GM12874 (cell line): Measurements from ENCODE around the gene HUNK.

Experiments used
- TF ChIP-seq, protein P1 (sequence below): IDR thresholded peaks from 2 replicates; pipeline ENCODE4 v1.5.1; 2011; ENCODE audit warnings: low read depth, mild to moderate bottlenecking, control low read depth, low read length, moderate library complexity; ENCODE audit not compliant: insufficient read depth

Gene HUNK

DNA sequence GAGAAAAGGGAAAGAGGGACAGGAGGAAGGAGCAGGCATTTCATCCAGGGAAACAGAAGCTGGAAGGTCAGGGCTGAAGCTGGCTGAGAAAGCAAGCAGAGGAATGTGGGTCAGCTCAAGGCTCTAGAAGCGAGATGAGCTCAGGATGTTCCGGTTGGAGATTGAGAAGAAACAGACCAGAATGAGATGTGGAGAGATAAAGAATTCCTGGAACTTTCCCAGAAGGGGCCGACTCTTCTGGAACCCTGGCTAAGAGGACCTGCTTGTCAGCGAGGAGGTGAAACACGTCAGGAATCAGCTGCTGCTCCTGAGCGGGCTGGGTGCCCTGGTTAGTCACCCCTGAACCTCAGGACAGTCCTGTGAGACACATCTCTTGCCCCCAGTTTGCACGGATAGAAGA, 75.9 kb downstream of the HUNK start:
- TF ChIP-seq, protein P1, sequence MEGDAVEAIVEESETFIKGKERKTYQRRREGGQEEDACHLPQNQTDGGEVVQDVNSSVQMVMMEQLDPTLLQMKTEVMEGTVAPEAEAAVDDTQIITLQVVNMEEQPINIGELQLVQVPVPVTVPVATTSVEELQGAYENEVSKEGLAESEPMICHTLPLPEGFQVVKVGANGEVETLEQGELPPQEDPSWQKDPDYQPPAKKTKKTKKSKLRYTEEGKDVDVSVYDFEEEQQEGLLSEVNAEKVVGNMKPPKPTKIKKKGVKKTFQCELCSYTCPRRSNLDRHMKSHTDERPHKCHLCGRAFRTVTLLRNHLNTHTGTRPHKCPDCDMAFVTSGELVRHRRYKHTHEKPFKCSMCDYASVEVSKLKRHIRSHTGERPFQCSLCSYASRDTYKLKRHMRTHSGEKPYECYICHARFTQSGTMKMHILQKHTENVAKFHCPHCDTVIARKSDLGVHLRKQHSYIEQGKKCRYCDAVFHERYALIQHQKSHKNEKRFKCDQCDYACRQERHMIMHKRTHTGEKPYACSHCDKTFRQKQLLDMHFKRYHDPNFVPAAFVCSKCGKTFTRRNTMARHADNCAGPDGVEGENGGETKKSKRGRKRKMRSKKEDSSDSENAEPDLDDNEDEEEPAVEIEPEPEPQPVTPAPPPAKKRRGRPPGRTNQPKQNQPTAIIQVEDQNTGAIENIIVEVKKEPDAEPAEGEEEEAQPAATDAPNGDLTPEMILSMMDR, result no peak

DNA sequence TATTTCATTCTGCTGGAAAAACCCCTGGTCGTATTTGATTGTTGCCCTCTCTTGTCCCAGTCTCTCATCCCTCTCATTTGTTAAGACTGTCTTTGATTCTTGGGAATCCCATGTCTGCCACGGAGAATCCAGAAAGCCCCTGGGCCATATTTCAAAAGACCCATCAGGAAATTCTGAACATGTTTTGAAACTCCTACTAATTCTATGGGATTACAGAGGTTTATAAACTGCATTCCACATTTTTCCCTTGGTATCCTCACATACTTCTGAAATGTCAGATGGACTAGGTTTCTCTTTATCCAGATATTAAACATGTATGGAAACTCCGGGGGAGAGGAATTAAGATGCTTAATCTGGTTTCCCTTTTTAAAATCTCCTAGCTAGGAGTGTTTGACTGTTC, 80.0 kb downstream of the HUNK start:
- TF ChIP-seq, protein P1, result no peak

DNA sequence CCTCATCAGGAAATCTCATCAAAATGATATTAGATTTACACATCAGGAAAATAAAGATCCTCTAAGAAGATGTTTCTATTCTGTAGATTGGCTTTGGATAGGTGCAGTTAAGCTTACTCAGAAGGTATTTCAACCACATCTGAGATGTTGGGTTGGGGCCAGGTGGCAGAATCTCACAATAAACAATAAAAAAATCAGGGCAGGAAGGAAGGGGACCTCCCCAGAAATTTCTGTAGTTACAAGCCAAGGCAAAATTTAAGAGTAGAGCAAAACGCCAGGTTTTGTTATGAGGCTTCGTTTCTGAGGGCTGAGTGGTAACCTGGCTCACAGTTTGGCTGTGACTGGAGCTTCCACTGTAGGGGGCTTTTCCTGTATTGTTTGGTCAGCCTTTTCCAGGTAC, 84.8 kb downstream of the HUNK start:
- TF ChIP-seq, protein P1, result no peak

DNA sequence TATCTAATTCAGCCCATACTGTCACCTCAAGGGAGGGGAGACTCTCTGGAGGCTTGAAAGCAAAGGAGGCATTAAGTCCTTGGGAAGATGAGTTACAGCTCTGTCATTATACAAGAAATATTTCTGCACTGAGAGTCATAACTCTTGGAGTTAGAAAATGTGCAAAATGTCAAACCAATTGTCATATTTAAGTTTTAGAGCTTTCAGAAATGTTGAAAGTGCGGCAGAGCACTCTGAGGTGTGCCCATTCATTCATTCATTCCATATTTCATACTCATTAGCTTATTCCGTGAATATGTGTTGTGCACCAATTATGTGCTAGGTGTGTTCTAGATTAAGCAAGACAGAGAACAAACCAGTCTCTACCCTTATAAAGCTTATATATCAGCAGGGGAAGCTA, 87.1 kb downstream of the HUNK start:
- TF ChIP-seq, protein P1, result no peak

DNA sequence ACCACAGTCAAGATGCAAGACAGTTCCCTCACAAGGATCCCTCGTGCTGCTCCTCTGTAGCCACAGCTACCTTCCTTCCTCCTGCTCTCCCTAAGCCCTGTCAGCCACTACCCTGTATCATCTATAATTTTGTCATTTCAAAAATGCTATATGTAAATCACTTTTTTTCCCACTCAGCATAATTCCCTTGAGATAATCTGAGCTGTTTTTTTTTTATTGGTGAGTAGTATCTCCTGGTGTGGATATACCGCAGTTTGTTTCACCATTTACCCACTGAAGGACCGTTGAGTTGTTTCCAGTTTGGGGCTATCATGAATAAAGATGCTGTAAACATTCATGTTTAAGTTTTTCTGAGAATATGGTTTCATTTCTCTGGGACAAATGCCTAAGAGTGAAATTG, 88.2 kb downstream of the HUNK start:
- TF ChIP-seq, protein P1, result no peak

DNA sequence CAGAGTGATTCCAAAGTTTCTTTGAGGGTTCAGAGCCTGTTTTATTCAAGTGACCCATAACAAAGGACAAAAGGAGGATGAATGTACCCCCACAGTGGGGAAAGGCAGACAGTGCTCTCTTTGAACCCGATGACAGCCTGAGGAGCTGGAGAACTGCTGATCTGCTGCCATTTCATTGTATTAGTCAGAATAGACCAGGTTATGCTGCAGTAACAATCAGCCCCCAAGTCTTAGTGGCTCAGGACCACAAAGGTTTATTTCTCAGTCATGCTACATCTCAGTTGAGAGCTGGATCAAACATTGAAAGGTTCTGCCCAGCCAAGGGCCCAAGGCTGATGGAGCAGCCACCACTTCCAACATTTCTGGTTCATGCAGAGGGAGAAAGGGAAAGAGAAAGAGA, 88.9 kb downstream of the HUNK start:
- TF ChIP-seq, protein P1, result no peak

DNA sequence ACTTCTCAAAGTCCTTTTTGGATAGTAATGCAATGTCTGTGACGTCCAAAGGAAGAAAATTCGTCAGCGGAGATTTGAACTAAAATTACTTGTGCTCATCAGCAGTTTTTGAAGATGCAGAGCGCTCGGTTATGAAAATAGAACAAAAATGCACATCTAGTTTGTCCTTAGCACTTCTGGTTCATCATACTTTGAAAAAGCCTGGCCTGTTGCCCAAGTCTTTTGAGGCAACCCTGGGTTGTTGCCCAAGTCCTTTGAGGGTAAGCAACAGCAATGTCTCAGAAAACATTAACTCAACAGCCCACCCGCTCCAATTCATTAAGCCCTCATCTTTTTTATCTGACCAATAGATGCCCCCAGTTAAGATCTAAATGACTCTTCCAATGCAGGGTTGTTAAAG, 91.9 kb downstream of the HUNK start:
- TF ChIP-seq, protein P1, result no peak

DNA sequence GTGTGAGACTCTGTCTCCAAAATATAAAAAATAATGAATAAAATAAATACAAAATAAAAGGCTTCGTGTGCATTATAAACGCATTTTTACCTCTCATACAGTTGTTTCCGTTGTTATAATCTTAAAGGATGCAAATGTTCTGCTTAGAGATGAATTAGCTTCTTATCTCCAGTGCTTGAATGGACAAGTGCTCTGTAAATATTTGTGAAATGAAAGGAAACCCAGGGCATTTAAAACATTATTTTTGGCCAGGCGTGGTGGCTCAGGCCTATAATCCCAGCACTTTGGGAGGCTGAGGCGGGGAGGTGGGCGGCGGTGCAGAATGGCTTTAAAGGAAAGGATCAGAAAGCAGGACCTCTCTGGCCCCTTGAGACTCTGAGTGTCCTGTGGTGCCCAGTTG, 94.5 kb downstream of the HUNK start:
- TF ChIP-seq, protein P1, result no peak
